B cell (primary cell): Measurements from ENCODE around the gene MAN1A1. TPM values are rescaled to one million over a fixed set of nuclear protein-coding genes. Genes with fewer than 3 reads are reported as not detected.

Source experiments
- ATAC-seq: fragments of 200-7000 bp; cut with Tn5 transposase; one replicate; pipeline ENCODE4 v1.10.0; 2021; ENCODE audit warnings: low read depth, mild to moderate bottlenecking, moderate number of reproducible peaks, moderate library complexity
- CTCF ChIA-PET: fragments of 350-600 bp; sonication (Branson Sonifier 250); formaldehyde crosslinking; loops from one replicate; lab custom pipeline; 2021; ENCODE audit warnings: antibody characterized with exemption, inconsistent platforms; lab: Charles Lee
- POLR2A ChIA-PET: fragments of 350-600 bp; sonication (Branson Sonifier 250); formaldehyde crosslinking; loops from one replicate; lab custom pipeline; 2021; ENCODE audit warnings: antibody characterized with exemption; lab: Charles Lee
- DNase-seq: peaks from one replicate; pipeline ENCODE4 v3.0.0; 2013
- H2AFZ ChIP-seq: 2 replicates; pipeline ENCODE4 v1.6.1; 2012; ENCODE audit warnings: mild to moderate bottlenecking, low read depth, low read length; ENCODE audit not compliant: insufficient read depth, poor library complexity, severe bottlenecking
- H3K27ac ChIP-seq, 2 donors: 1 replicate in 1 of 2; 2 replicates in 1 of 2; pipeline ENCODE4 v1.5.1; 2012 to 2013; ENCODE audit warnings: low read length in 2 of 2, mild to moderate bottlenecking in 2 of 2, moderate library complexity in 1 of 2
- H3K27me3 ChIP-seq, 4 experiments: fragments of 200-600 bp in 1 of 4; sonication (generic) in 1 of 4; replicated peaks in 1 of 4; 1 replicate in 2 of 4; 2 replicates in 2 of 4; pipeline versions ENCODE4 v1.6.1 to v1.7.0; 2013 to 2016; ENCODE audit warnings: low read length in 3 of 4, mild to moderate bottlenecking in 2 of 4, mixed read lengths in 1 of 4, moderate library complexity in 1 of 4; ENCODE audit not compliant: insufficient read depth in 4 of 4, control insufficient read depth in 3 of 4; ENCODE audit errors: control extremely low read depth in 1 of 4
- H3K36me3 ChIP-seq, 2 experiments: replicated peaks in 1 of 2; 1 replicate in 1 of 2; 2 replicates in 1 of 2; pipeline versions ENCODE4 v1.6.1 to v1.7.1; 2013; ENCODE audit warnings: low read length in 1 of 2; ENCODE audit not compliant: insufficient read depth in 2 of 2, control insufficient read depth in 1 of 2; ENCODE audit errors: control extremely low read depth in 1 of 2, extremely low read depth in 1 of 2
- H3K4me1 ChIP-seq, 2 donors: fragments of 200-600 bp in 1 of 2; sonication (generic) in 1 of 2; 1 replicate in 1 of 2; 2 replicates in 1 of 2; pipeline versions ENCODE4 v1.5.1 to v1.6.1; 2013 to 2017; ENCODE audit warnings: low read length in 2 of 2; ENCODE audit not compliant: control insufficient read depth in 2 of 2, insufficient read depth in 2 of 2
- H3K4me2 ChIP-seq: replicated peaks from 2 replicates; pipeline ENCODE3; 2012; ENCODE audit warnings: mild to moderate bottlenecking, low read depth, low read length; ENCODE audit not compliant: poor library complexity, severe bottlenecking
- H3K4me3 ChIP-seq, 5 experiments: fragments of 200-600 bp in 1 of 5; sonication (generic) in 1 of 5; 1 replicate in 3 of 5; 2 replicates in 2 of 5; pipeline versions ENCODE4 v1.5.1 to v1.7.0; 2011 to 2016; ENCODE audit warnings: low read length in 4 of 5, mild to moderate bottlenecking in 4 of 5, low read depth in 2 of 5, control low read depth in 1 of 5, moderate library complexity in 1 of 5; ENCODE audit not compliant: insufficient read depth in 1 of 5; ENCODE audit errors: control extremely low read depth in 1 of 5, extremely low read depth in 1 of 5
- H3K79me2 ChIP-seq: fragments of 200-600 bp; sonication (generic); one replicate; pipeline ENCODE4 v1.6.0; 2016; ENCODE audit warnings: low read length; ENCODE audit not compliant: control insufficient read depth, insufficient read depth
- H3K9ac ChIP-seq: fragments of 200-600 bp; sonication (generic); 2 replicates; pipeline ENCODE4 v1.6.1; 2017; ENCODE audit warnings: mild to moderate bottlenecking, low read length, moderate library complexity
- H3K9me3 ChIP-seq, 3 donors: one replicate each; pipeline versions ENCODE4 v1.6.1 to v1.7.1; 2013; ENCODE audit warnings: low read length in 2 of 3; ENCODE audit not compliant: control insufficient read depth in 2 of 3, insufficient read depth in 1 of 3; ENCODE audit errors: control extremely low read depth in 1 of 3
- H4K20me1 ChIP-seq: 2 replicates; pipeline ENCODE4 v1.6.0; 2012; ENCODE audit warnings: mild to moderate bottlenecking, low read length; ENCODE audit not compliant: insufficient read depth, control insufficient read depth, poor library complexity, severe bottlenecking
- H3K27ac Mint-ChIP-seq: one replicate; pipeline ENCODE4 v1.8.0; 2021; ENCODE audit warnings: mixed read lengths
- H3K27me3 Mint-ChIP-seq: one replicate; pipeline ENCODE4 v1.8.0; 2021; ENCODE audit warnings: mixed read lengths
- H3K4me1 Mint-ChIP-seq: one replicate; pipeline ENCODE4 v1.8.0; 2021; ENCODE audit warnings: mixed read lengths
- H3K4me3 Mint-ChIP-seq: one replicate; pipeline ENCODE4 v1.8.0; 2021; ENCODE audit warnings: mixed read lengths
- H3K9me3 Mint-ChIP-seq: one replicate; pipeline ENCODE4 v1.8.0; 2022; ENCODE audit warnings: mixed read lengths; ENCODE audit not compliant: insufficient read depth
- EZH2 ChIP-seq: IDR thresholded peaks from 2 replicates; pipeline ENCODE4 v1.6.1; 2012; ENCODE audit warnings: borderline replicate concordance, low read depth, mild to moderate bottlenecking, moderate library complexity, low read length; ENCODE audit not compliant: insufficient read depth, poor library complexity, severe bottlenecking
- WGBS: methylation state at CpG from one replicate; pipeline ENCODE4 v1.1.5; 2013; ENCODE audit warnings: missing lambda C conversion rate; ENCODE audit not compliant: insufficient coverage; 5-methylcytosine and 5-hydroxymethylcytosine counted together
- intact Hi-C: fragments of 100-400 bp; cut with micrococcal nuclease; formaldehyde crosslinking; loops from one replicate; pipeline ENCODE4 v1.10.0; 2022
- polyA plus RNA-seq: library from polyadenylated mRNA; depleted of rRNA; stranded (reverse); fragments of >200 nt; gene quantifications from 2 replicates; pipeline ENCODE4 v1.2.3, GENCODE V29; 2012
- total RNA-seq, 2 donors: library from RNA; stranded (reverse); fragments of 120-200 nt in 1 of 2; gene quantifications; 1 replicate in 1 of 2; 2 replicates in 1 of 2; pipeline versions ENCODE4 v1.2.3 to v1.2.4, GENCODE V29; 2013 to 2022
- TF ChIP-seq, protein P1 (sequence below): fragments of 200-600 bp; IDR thresholded peaks from one replicate; pipeline ENCODE4 v1.8.0; 2022; ENCODE audit warnings: antibody characterized with exemption, mild to moderate bottlenecking

MAN1A1 gene
- total and polyA plus RNA-seq, 2 donors (not counting 1 experiment from before 2014, with no cell fraction given) = 5.1 to 31.7 TPM

DNA sequence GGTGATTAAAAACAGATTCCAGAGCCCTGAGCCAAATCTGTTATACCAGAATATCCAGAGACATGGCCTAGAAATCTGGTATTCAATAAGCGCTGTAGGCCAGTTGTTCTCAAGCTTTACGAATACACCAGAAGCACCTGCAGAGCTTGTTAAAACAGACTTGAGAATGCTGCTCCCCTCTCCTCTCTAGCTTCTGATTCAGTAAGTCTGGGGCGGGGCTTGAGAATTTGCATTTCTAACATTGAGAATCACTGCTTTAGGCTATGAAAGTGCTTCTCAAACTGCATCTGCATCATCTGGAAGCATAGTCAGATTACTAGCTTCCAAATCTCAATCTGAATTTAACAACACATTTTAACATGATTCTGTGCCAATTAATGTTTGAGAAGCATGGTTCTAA is 20.5 kb upstream of the MAN1A1 start:
- TF ChIP-seq, protein P1, sequence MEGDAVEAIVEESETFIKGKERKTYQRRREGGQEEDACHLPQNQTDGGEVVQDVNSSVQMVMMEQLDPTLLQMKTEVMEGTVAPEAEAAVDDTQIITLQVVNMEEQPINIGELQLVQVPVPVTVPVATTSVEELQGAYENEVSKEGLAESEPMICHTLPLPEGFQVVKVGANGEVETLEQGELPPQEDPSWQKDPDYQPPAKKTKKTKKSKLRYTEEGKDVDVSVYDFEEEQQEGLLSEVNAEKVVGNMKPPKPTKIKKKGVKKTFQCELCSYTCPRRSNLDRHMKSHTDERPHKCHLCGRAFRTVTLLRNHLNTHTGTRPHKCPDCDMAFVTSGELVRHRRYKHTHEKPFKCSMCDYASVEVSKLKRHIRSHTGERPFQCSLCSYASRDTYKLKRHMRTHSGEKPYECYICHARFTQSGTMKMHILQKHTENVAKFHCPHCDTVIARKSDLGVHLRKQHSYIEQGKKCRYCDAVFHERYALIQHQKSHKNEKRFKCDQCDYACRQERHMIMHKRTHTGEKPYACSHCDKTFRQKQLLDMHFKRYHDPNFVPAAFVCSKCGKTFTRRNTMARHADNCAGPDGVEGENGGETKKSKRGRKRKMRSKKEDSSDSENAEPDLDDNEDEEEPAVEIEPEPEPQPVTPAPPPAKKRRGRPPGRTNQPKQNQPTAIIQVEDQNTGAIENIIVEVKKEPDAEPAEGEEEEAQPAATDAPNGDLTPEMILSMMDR = no peak
- no peak for TF ChIP-seq EZH2
- H3K27ac ChIP-seq = no peak overlapping the region
- H3K4me1 ChIP-seq = no peaks in the 10 kb centered on the region
- Mint-ChIP-seq H3K4me3 (no peak overlapping the region), H3K4me1 (no peaks in the 10 kb centered on the region), H3K9me3 (peaks cover 2% of the 10 kb centered on the region), H3K27ac (no peak overlapping the region), H3K27me3 (no peaks in the 10 kb centered on the region)
- ChIA-PET POLR2A (no interaction called here), CTCF (no interaction called here)
- no peak overlapping the region for H3K4me3 ChIP-seq
- H3K9ac ChIP-seq = no peak overlapping the region
- DNase-seq = no peak
- no peak overlapping the region for H3K4me2 ChIP-seq
- no peaks in the 10 kb centered on the region for H3K79me2 ChIP-seq
- H3K27me3 ChIP-seq = no peaks in the 10 kb centered on the region
- ATAC-seq = no peak
- WGBS = 96% methylated on average over 3 of the region's 3 CpGs
- H3K36me3 ChIP-seq = no peaks in the 10 kb centered on the region
- no peaks in the 10 kb centered on the region for H4K20me1 ChIP-seq
- H3K9me3 ChIP-seq = no peaks in the 10 kb centered on the region
- intact Hi-C loops = no loop called here
- H2AFZ ChIP-seq = no peak overlapping the region

DNA sequence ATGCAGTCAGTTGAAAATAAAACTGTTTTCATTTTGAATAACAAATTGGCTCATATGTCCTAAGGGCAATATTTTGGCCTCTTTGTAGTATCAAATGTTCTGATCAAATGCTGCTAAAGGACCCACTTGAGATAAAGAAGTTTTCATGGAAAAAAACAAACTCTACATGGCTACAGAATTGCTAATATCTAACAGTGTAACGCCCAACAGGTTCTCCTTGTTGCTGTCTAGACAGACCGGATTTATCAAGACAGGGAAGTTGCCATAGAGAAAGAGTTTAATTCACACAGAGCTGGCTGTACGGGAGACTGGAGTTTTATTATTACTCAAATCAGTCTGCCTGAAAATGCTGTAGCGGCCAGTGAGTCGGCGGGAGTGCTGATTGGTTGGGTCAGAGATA is 19.4 kb upstream of the MAN1A1 start:
- Histone ChIP-seq H4K20me1 (no peaks in the 10 kb centered on the region), H3K4me1 (no peaks in the 10 kb centered on the region), H3K27me3 (no peaks in the 10 kb centered on the region), H3K4me2 (no peak overlapping the region), H3K4me3 (no peak overlapping the region), H3K9ac (no peak overlapping the region), H3K27ac (no peak overlapping the region), H3K79me2 (no peaks in the 10 kb centered on the region), H2AFZ (no peak overlapping the region), H3K36me3 (no peaks in the 10 kb centered on the region), H3K9me3 (no peaks in the 10 kb centered on the region)
- ChIA-PET CTCF (no interaction called here), POLR2A (no interaction called here)
- no peaks in the 10 kb centered on the region for H3K27me3 Mint-ChIP-seq
- no peak for TF ChIP-seq EZH2
- TF ChIP-seq, protein P1 = no peak
- no peak for ATAC-seq
- WGBS = 85% methylated on average over 6 of the region's 6 CpGs
- no peak for DNase-seq
- peaks cover 2% of the 10 kb centered on the region for H3K9me3 Mint-ChIP-seq
- intact Hi-C loops = no loop called here
- no peak overlapping the region for H3K27ac Mint-ChIP-seq
- H3K4me1 Mint-ChIP-seq = no peaks in the 10 kb centered on the region
- H3K4me3 Mint-ChIP-seq = no peak overlapping the region
